ENCODE measurements around the gene GARIN3. TPM values are rescaled to one million over a fixed set of nuclear protein-coding genes. Genes with fewer than 3 reads are reported as not detected.

The GARIN3 gene
- total RNA-seq, 1 donor from 2014 or later, result not detected

GRCh38 chr5:157116483-157116954 lies 49.5 kb downstream of the GARIN3 start:
- H3K9me3 ChIP-seq, result no peaks in the 10 kb centered on the region
- no peak overlapping the region for H3K4me3 ChIP-seq
- no peak for DNase-seq (ENCODE audit: extremely low spot score in 2 of 2)
- H3K36me3 ChIP-seq, result no peaks in the 10 kb centered on the region
- H3K27me3 ChIP-seq, result no peaks in the 10 kb centered on the region
- intact Hi-C loops (cut with DNase I), result no loop called here
- TF ChIP-seq POLR2AphosphoS5 (IDR thresholded peaks at IDR 0.05; ENCODE audit: insufficient read depth in 1 of 2, low read depth in 1 of 2) (no peak), POLR2A (IDR thresholded peaks at IDR 0.05) (no peak), CTCF (IDR thresholded peaks at IDR 0.05) (no peak)
- H3K4me1 ChIP-seq, result no peaks in the 10 kb centered on the region
- no peak overlapping the region for H3K27ac ChIP-seq

GRCh38 chr5:157115502-157115901 lies 50.6 kb downstream of the GARIN3 start:
- intact Hi-C loops (cut with DNase I), result no loop called here
- Histone ChIP-seq H3K9me3 (no peaks in the 10 kb centered on the region), H3K36me3 (no peaks in the 10 kb centered on the region), H3K27me3 (no peaks in the 10 kb centered on the region), H3K4me1 (no peaks in the 10 kb centered on the region), H3K4me3 (no peak overlapping the region), H3K27ac (no peak overlapping the region)
- TF ChIP-seq POLR2AphosphoS5 (IDR thresholded peaks at IDR 0.05; ENCODE audit: insufficient read depth in 1 of 2, low read depth in 1 of 2) (no peak), POLR2A (IDR thresholded peaks at IDR 0.05) (no peak), CTCF (IDR thresholded peaks at IDR 0.05) (no peak)
- DNase-seq (ENCODE audit: extremely low spot score in 2 of 2), result no peak

GRCh38 chr5:157115012-157115411 lies 51.1 kb downstream of the GARIN3 start:
- Histone ChIP-seq H3K4me3 (no peak overlapping the region), H3K9me3 (no peaks in the 10 kb centered on the region), H3K4me1 (no peaks in the 10 kb centered on the region), H3K36me3 (no peaks in the 10 kb centered on the region), H3K27ac (no peak overlapping the region), H3K27me3 (no peaks in the 10 kb centered on the region)
- intact Hi-C loops (cut with DNase I), result no loop called here
- no peak for DNase-seq (ENCODE audit: extremely low spot score in 2 of 2)
- no peak for TF ChIP-seq CTCF (IDR thresholded peaks at IDR 0.05)

GRCh38 chr5:157113002-157113401 lies 53.1 kb downstream of the GARIN3 start:
- Histone ChIP-seq H3K27ac (no peak overlapping the region), H3K9me3 (no peaks in the 10 kb centered on the region), H3K4me1 (no peaks in the 10 kb centered on the region), H3K27me3 (no peaks in the 10 kb centered on the region), H3K36me3 (no peaks in the 10 kb centered on the region), H3K4me3 (no peak overlapping the region)
- TF ChIP-seq CTCF (IDR thresholded peaks at IDR 0.05), result no peak
- no peak for TF ChIP-seq POLR2AphosphoS5 (IDR thresholded peaks at IDR 0.05; ENCODE audit: insufficient read depth in 1 of 2, low read depth in 1 of 2)
- TF ChIP-seq POLR2A (IDR thresholded peaks at IDR 0.05), result no peak
- intact Hi-C loops (cut with DNase I), result no loop called here
- DNase-seq (ENCODE audit: extremely low spot score in 2 of 2), result no peak

Other genes starting within 250 kb of the GARIN3 start
- gene TIMD4, start 203.0 kb downstream of the GARIN3 start, total RNA-seq, result not detected
- gene HAVCR1, start 107.1 kb downstream of the GARIN3 start, total RNA-seq, result not detected
- gene HAVCR2, start 57.2 kb downstream of the GARIN3 start, total RNA-seq, result 4.4 TPM
- gene MED7, start 23.4 kb downstream of the GARIN3 start, total RNA-seq, result 19.4 TPM
- gene ITK, start 14.6 kb upstream of the GARIN3 start, total RNA-seq, result 15.7 TPM
- 27.7 TPM for gene CYFIP2, start 99.9 kb upstream of the GARIN3 start, total RNA-seq